H1 (cell line): ENCODE data around the gene LAMA3. TPM values are rescaled to one million over a fixed set of nuclear protein-coding genes. Genes with fewer than 3 reads are reported as not detected.
"Not testable (repeated sequence)": the region's sequence is repeated elsewhere in the genome, so short reads cannot be mapped to it uniquely, and the experiment has no call there.

Source experiments
- CTCF ChIA-PET: fragments of 300-600 bp; sonication (Branson Sonifier 250); formaldehyde crosslinking; loops from one replicate; lab custom pipeline; 2021; ENCODE audit not compliant: partially characterized antibody; lab: Charles Lee
- POLR2A ChIA-PET: fragments of 300-600 bp; sonication (Branson Sonifier 250); formaldehyde crosslinking; loops from one replicate; lab custom pipeline; 2021; ENCODE audit warnings: inconsistent platforms; ENCODE audit not compliant: partially characterized antibody; lab: Charles Lee
- DNase-seq, 2 experiments: peaks; one replicate each; pipeline versions ENCODE4 v3.0.0 to v3.0.0-alpha.2; 2010 to 2022; ENCODE audit warnings: low spot score in 2 of 2, low read depth in 1 of 2, mixed read lengths in 1 of 2
- FAIRE-seq: peaks from 2 replicates; lab custom pipeline; 2011; peaks lifted over from hg19 to GRCh38; lab: Jason Lieb, UNC
- H2AFZ ChIP-seq: 2 replicates; pipeline ENCODE4 v1.8.1; 2012; ENCODE audit warnings: low read length, inconsistent platforms
- H2AK5ac ChIP-seq: 2 replicates; pipeline ENCODE4 v1.6.1; 2013; ENCODE audit warnings: low read depth, low read length
- H2BK120ac ChIP-seq: replicated peaks from 2 replicates; pipeline ENCODE3; 2013; ENCODE audit warnings: low read depth, low read length, inconsistent platforms
- H2BK12ac ChIP-seq: 2 replicates; pipeline ENCODE4 v1.6.1; 2013; ENCODE audit warnings: low read depth, low read length
- H2BK15ac ChIP-seq: 2 replicates; pipeline ENCODE4 v1.6.1; 2013; ENCODE audit warnings: low read length
- H2BK20ac ChIP-seq: 2 replicates; pipeline ENCODE4 v1.6.1; 2013; ENCODE audit warnings: low read length
- H2BK5ac ChIP-seq: 2 replicates; pipeline ENCODE4 v1.6.1; 2013; ENCODE audit warnings: low read depth, low read length
- H3K14ac ChIP-seq: 2 replicates; pipeline ENCODE4 v1.6.1; 2013; ENCODE audit warnings: inconsistent platforms; ENCODE audit not compliant: insufficient read length
- H3K18ac ChIP-seq: 2 replicates; pipeline ENCODE4 v1.6.1; 2013; ENCODE audit warnings: low read length; ENCODE audit errors: extremely low read depth
- H3K23ac ChIP-seq: 2 replicates; pipeline ENCODE4 v1.6.1; 2013; ENCODE audit warnings: inconsistent platforms; ENCODE audit not compliant: insufficient read length
- H3K23me2 ChIP-seq: 2 replicates; pipeline ENCODE4 v1.6.1; 2013; ENCODE audit warnings: low read depth, low read length
- H3K27ac ChIP-seq: 2 replicates; pipeline ENCODE4 v1.6.1; 2011; ENCODE audit warnings: low read depth, low read length, inconsistent platforms
- H3K27me3 ChIP-seq, 4 experiments: replicated peaks in 1 of 4; 1 replicate in 1 of 4; 2 replicates in 3 of 4; pipeline versions ENCODE4 v1.6.1 to v1.8.1; 2011 to 2013; ENCODE audit warnings: low read length in 3 of 4, mild to moderate bottlenecking in 3 of 4, inconsistent platforms in 2 of 4, mixed read lengths in 2 of 4, moderate library complexity in 1 of 4; ENCODE audit not compliant: control insufficient read depth in 3 of 4, insufficient read depth in 3 of 4; ENCODE audit errors: extremely low read depth in 1 of 4
- H3K36me3 ChIP-seq, 4 experiments: 2 replicates each; pipeline versions ENCODE4 v1.6.1 to v1.8.1; 2011 to 2013; ENCODE audit warnings: mild to moderate bottlenecking in 4 of 4, low read length in 3 of 4, moderate library complexity in 2 of 4, control low read depth in 1 of 4, inconsistent platforms in 1 of 4; ENCODE audit not compliant: insufficient read depth in 4 of 4, control insufficient read depth in 2 of 4
- H3K4ac ChIP-seq: replicated peaks from 2 replicates; pipeline ENCODE3; 2013; ENCODE audit warnings: low read length, low read depth, mixed read lengths, inconsistent platforms; ENCODE audit not compliant: insufficient read length
- H3K4me1 ChIP-seq, 4 experiments: replicated peaks in 1 of 4; 1 replicate in 1 of 4; 2 replicates in 3 of 4; pipeline versions ENCODE4 v1.6.1 to v1.8.1; 2011 to 2013; ENCODE audit warnings: low read length in 3 of 4, inconsistent platforms in 2 of 4, mixed read lengths in 1 of 4; ENCODE audit not compliant: insufficient read depth in 4 of 4, control insufficient read depth in 3 of 4
- H3K4me2 ChIP-seq, 2 experiments: 2 replicates each; pipeline versions ENCODE4 v1.6.1 to v1.8.1; 2011 to 2013; ENCODE audit warnings: low read depth in 2 of 2, low read length in 2 of 2, control low read depth in 1 of 2, inconsistent platforms in 1 of 2, mild to moderate bottlenecking in 1 of 2; ENCODE audit not compliant: insufficient read depth in 1 of 2
- H3K4me3 ChIP-seq, 4 experiments: fragments of 200-600, 300-600 bp in 1 of 4; sonication (generic), shearing (Covaris generic), sonication (Bioruptor Twin) in 1 of 4; 2 replicates each; pipeline versions ENCODE4 v1.5.1 to v1.8.1; 2011 to 2016; ENCODE audit warnings: low read length in 4 of 4, low read depth in 3 of 4, control low read depth in 2 of 4, inconsistent platforms in 2 of 4, mild to moderate bottlenecking in 2 of 4, mixed read lengths in 1 of 4, moderate library complexity in 1 of 4; ENCODE audit not compliant: insufficient read depth in 2 of 4; ENCODE audit errors: extremely low read depth in 1 of 4
- H3K56ac ChIP-seq: replicated peaks from 2 replicates; pipeline ENCODE3; 2013; ENCODE audit warnings: low read depth, mild to moderate bottlenecking, mixed read lengths, low read length, inconsistent platforms; ENCODE audit not compliant: insufficient read length
- H3K79me1 ChIP-seq: 2 replicates; pipeline ENCODE4 v1.6.1; 2013; ENCODE audit warnings: low read depth, low read length, control low read depth
- H3K79me2 ChIP-seq, 2 experiments: 2 replicates each; pipeline versions ENCODE4 v1.6.1 to v1.8.1; 2012 to 2013; ENCODE audit warnings: low read length in 2 of 2, mild to moderate bottlenecking in 2 of 2, inconsistent platforms in 1 of 2; ENCODE audit not compliant: insufficient read depth in 2 of 2, control insufficient read depth in 1 of 2
- H3K9ac ChIP-seq, 4 experiments: replicated peaks in 1 of 4; 1 replicate in 1 of 4; 2 replicates in 3 of 4; pipeline versions ENCODE4 v1.6.1 to v1.8.1; 2011 to 2013; ENCODE audit warnings: low read depth in 3 of 4, low read length in 3 of 4, control low read depth in 2 of 4, mild to moderate bottlenecking in 2 of 4, moderate library complexity in 2 of 4, inconsistent platforms in 1 of 4; ENCODE audit errors: extremely low read depth in 1 of 4
- H3K9me3 ChIP-seq, 2 experiments: 2 replicates each; pipeline versions ENCODE4 v1.6.1 to v1.8.1; 2012 to 2013; ENCODE audit warnings: mild to moderate bottlenecking in 2 of 2, moderate library complexity in 2 of 2, control low read depth in 1 of 2, inconsistent platforms in 1 of 2, low read depth in 1 of 2, low read length in 1 of 2, mixed read lengths in 1 of 2; ENCODE audit not compliant: insufficient read depth in 2 of 2
- H4K20me1 ChIP-seq, 2 experiments: replicated peaks in 1 of 2; 2 replicates each; pipeline versions ENCODE3 to v1.8.1; 2011 to 2013; ENCODE audit warnings: inconsistent platforms in 2 of 2, low read length in 2 of 2, mild to moderate bottlenecking in 1 of 2; ENCODE audit not compliant: insufficient read depth in 2 of 2, control insufficient read depth in 1 of 2
- H4K5ac ChIP-seq: 2 replicates; pipeline ENCODE4 v1.6.1; 2013; ENCODE audit warnings: low read length, low read depth, mixed read lengths, inconsistent platforms; ENCODE audit not compliant: insufficient read length
- H4K8ac ChIP-seq: 2 replicates; pipeline ENCODE4 v1.8.0; 2013; ENCODE audit warnings: mild to moderate bottlenecking, moderate library complexity, low read length, inconsistent platforms; ENCODE audit not compliant: insufficient read depth; ENCODE audit errors: extremely low read depth
- H4K91ac ChIP-seq: replicated peaks from 2 replicates; pipeline ENCODE3; 2013; ENCODE audit warnings: low read length, mixed read lengths, inconsistent platforms; ENCODE audit not compliant: insufficient read length
- WGBS, 2 experiments: shearing (Covaris generic) in 1 of 2; methylation state at CpG; one replicate each; pipeline versions ENCODE4 v1.1.6 to v1.1.7; 2013 to 2015; ENCODE audit warnings: low lambda C conversion rate in 2 of 2, mixed read lengths in 2 of 2, inconsistent platforms in 1 of 2, low coverage in 1 of 2, missing lambda C conversion rate in 1 of 2; ENCODE audit not compliant: insufficient replicate concordance in 2 of 2, insufficient coverage in 1 of 2, insufficient read length in 1 of 2; ENCODE audit errors: extremely low coverage in 1 of 2, missing lambda C conversion rate in 1 of 2; 5-methylcytosine and 5-hydroxymethylcytosine counted together
- polyA plus RNA-seq, 7 experiments: library from polyadenylated mRNA; depleted of rRNA in 3 of 7; stranded (reverse) in 5 of 7; unstranded in 2 of 7; fragments of >200 nt in 5 of 7; fragments of 200-250 nt in 2 of 7; gene quantifications; 1 replicate in 5 of 7; 2 replicates in 1 of 7; 4 replicates in 1 of 7; pipeline versions ENCODE4 v1.2.1 to v1.2.3, GENCODE V29; 2011 to 2013; ENCODE audit warnings: missing spikeins in 2 of 7, mixed read lengths in 2 of 7
- total RNA-seq: library from RNA; stranded (reverse); fragmentation: NEBNext Ultra II Directional; extraction: Animal tissue kit (Norgen Biotek cat#: 25700); gene quantifications from 2 replicates; pipeline ENCODE4 v1.2.1, GENCODE V29; 2021

The LAMA3 gene
- total and polyA plus RNA-seq, 2 of the 8 experiments (the other 6 are each of a cell fraction or from before 2014, with no cell fraction given), result 0.76 to 5.0 TPM

GRCh38 chr18:23741967-23742366 lies 52.7 kb downstream of the LAMA3 start:
- H2BK15ac ChIP-seq, H3K79me2 ChIP-seq, H3K4ac ChIP-seq, H4K20me1 ChIP-seq, H2BK5ac ChIP-seq, H3K27ac ChIP-seq, H3K4me3 ChIP-seq, H3K9ac ChIP-seq, H3K79me1 ChIP-seq, DNase-seq, POLR2A ChIA-PET, H4K8ac ChIP-seq, H3K4me1 ChIP-seq, H4K91ac ChIP-seq, FAIRE-seq, H3K23ac ChIP-seq, H3K18ac ChIP-seq, H2AFZ ChIP-seq, H2BK20ac ChIP-seq, H3K23me2 ChIP-seq, H3K9me3 ChIP-seq, H4K5ac ChIP-seq, H3K27me3 ChIP-seq, H3K56ac ChIP-seq, H3K36me3 ChIP-seq, H3K4me2 ChIP-seq, H2AK5ac ChIP-seq, H2BK120ac ChIP-seq, H2BK12ac ChIP-seq, H3K14ac ChIP-seq: not testable (repeated sequence)
- CTCF ChIA-PET, result interaction anchor here (0.8 kb wide), 1 partner anchor 12 kb away, joined by 3 read pairs; no protein-coding TSS in a partner anchor
- WGBS, 2 experiments, result 96% methylated on average over 6 of the region's 6 CpGs; no CpG with 5 or more reads in 1 of the 2 experiments
